HG03175 (cell line): Measurements from ENCODE around the gene CCDC191.
A peak's percentile ranks its signal among the peaks of the same experiment; 100 is the strongest.

Source experiments
- ATAC-seq: cut with Tn5 transposase; IDR thresholded peaks from one replicate; pipeline ENCODE4 v1.9.1; 2021; ENCODE audit warnings: mild to moderate bottlenecking, moderate library complexity; ENCODE audit not compliant: unreplicated experiment

CCDC191 gene

DNA sequence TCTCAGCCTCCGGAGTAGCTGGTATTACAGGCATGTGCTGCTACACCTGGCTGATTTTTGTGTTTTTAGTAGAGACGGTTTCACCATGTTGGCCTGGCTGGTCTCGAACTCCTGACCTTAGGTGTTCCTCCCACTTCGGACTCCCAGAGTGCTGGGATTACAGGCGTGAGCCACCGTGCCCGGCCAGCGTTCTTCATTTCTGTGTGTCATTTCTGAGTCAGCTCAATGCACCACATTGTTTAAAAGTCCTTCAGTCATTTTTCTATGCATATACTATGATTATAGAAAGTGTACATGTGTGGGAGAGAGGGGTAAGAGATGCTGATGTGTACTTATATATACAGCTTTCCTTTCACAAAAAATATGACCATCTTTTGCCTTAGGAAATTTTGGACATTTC lies 2.3 kb upstream of the CCDC191 start:
- no peak for ATAC-seq

DNA sequence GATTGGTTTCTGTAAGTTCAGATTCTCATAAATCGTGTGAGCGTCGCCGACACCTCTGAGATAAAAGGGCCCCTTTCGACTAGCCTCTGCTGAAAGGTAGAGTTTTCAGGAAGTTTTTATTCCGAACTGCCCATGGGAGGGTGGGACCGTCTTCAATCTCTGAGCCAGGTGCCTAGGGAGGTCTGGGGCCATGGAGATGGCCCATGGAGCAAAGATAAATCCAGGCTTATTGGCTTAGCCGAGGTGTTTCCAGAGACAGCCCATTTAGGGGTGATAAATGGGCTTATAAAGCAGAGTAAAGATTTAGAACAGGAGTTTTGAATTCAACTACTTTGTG lies 653 bp upstream of the CCDC191 start:
- ATAC-seq, result peak; percentile 9

DNA sequence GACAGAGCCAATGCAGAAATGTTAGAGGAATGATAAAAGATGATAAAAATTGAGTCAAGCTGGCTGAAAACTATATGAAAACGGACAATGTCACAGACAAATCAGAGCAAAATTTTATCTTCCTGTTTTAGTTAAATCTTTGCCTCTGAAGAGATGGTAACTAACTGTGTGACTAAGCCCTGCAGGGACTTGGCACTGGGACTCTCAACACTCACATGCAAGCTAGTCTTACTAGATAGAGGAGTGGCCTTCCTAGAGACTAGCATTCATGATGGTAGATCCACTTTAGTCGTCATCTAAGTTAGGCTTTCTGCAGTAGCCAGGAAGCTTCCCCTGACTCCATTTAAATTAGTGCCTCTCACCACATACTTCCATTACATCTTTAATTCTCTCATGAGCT lies 4.1 kb downstream of the CCDC191 start:
- no peak for ATAC-seq

- ATAC-seq, result no peak
Observed at GRCh38 chr3:114043205-114043604, 13.1 kb downstream of the CCDC191 start.

DNA sequence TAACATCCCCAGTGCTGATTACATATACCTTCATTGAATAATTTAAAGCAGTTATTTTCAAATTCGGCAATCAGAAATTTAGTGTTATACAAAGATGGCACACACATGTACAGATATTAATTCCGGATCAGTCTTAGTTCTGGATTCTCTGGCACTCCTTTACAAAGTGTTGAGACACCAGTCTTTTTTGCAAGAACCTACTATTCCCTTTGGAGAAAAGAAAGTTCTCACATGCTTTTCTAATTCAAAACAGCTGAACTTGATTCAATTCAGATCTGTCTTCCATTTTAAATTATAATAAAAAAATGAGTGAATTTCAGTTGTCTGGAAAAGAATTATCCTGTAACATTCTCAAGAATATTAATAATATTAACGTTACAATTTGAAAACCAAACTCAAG lies 20.4 kb downstream of the CCDC191 start:
- ATAC-seq, result no peak

DNA sequence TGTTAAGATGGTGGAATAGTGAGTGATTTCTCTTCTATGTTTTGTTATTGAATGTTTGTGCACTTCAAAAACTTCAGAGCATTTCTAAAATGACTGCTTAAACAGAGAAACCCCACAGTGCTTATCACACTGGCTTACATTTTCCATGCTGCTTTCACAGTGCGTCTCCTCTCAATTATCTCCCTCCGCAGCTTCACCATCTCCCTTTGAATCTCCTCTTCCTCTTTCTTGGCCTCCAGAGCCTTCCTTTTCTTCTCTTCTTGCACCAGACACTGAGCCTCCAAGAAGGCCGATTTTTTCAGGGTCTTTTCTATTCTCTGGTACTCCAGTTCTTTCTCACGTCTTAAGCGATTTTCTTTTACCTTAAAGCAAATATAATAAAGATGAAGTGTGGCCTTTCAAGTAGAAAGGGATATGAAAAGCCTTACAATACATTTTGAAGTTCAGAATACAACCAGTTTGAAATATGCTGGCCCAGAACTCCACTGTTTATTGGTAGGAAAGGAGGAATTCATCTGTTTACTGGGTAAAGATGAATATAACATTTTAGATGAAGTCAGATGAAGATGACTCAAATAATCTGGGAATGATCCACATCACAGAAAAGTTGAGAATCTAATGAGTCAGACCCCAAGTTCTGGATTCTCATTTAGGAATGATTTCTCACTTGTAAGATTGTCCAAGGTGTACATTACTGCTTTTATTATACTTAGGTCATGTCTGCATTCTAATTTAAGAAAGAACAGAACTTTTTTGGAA lies 21.4 kb downstream of the CCDC191 start:
- ATAC-seq, result no peak

GRCh38 chr3:114034211-114034610 lies 22.1 kb downstream of the CCDC191 start:
- no peak for ATAC-seq

GRCh38 chr3:114033721-114034120 lies 22.6 kb downstream of the CCDC191 start:
- ATAC-seq, result no peak

DNA sequence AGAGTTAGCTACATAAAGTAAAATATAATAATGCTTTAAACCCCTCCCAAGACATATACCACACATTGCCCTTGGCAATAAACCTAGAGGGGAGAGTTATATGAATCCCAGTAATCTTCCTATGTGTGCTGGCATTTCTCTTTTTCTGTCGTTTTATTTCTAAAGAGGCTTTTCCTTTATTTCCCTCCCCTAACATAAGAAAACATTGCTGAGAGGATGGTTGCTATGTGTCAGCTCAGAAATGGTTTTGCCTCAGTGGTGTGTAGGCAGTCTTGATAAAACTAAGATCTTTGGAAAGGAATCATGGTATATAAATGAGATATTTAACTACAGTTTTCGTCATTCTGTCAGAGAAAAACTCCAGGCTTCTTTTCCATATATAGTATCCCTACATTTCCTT lies 30.0 kb downstream of the CCDC191 start:
- ATAC-seq, result no peak

DNA sequence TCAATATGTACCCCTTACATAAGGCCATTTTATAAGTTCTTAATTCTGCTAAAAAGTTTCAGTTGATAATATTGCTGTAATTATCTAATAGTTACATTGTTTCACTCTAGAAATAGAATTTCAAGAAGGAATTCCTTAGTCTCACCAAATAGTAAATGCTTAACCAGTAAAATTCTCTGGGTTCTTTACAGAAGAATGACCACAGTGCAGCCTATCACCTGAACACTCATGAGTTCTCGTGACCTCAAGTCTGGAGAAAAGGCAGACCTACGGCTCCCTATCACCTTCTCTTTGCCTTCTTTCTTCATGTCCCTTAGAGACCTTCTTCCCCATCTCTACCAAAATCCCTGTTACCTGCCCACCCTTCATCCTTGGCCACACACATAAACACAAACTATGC lies 30.9 kb downstream of the CCDC191 start:
- no peak for ATAC-seq

DNA sequence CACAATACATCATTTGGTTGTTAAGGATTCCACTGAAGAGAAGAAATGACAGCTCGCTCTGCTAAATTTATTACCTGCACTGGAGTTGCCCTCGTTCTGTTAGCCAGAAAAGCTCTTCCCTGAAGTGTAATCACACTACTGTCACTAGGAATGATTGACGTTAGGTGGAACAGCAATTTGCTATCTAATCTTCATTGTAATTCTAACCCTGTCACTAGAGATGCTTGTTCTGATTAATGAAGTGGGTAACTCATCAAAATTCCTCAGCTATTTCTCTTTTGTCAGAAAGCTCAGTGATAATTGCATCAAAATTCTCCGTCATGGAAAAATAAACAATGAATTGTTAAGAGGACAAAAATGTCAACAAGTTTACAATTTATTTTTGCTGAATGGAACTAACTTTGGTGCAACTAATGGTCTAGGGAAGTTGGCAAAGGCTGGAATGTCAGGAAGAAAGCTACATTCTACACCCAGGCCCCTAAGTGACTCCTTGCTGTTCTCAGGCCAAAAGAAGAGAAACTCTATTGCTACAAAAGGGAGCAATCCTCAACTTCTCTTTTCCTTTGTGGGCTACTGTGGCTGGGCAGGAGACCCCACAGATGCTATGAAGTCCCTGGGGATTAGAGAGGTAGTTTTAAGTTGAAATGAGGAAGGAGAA lies 34.1 kb downstream of the CCDC191 start:
- no peak for ATAC-seq

DNA sequence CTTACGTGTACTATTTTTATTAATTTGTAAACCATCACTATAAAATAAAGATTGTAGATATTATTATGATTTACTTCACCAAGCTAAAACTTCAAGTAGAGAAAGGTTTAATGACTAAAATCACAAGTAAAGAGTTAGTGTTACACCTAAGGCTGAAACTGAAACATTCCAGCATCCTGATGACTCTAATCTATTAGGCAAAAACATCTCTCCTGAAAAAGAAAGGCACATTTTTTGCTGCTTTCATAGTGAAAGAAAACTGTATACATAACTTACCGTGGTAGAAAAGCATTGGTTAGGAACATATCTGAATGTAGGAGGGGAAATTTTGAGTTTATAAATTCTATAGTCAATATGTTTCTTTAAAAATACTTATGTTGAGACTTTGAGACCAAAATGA lies 35.4 kb downstream of the CCDC191 start:
- ATAC-seq, result no peak

- ATAC-seq, result no peak
Observed at GRCh38 chr3:114019486-114019885, 36.8 kb downstream of the CCDC191 start.

DNA sequence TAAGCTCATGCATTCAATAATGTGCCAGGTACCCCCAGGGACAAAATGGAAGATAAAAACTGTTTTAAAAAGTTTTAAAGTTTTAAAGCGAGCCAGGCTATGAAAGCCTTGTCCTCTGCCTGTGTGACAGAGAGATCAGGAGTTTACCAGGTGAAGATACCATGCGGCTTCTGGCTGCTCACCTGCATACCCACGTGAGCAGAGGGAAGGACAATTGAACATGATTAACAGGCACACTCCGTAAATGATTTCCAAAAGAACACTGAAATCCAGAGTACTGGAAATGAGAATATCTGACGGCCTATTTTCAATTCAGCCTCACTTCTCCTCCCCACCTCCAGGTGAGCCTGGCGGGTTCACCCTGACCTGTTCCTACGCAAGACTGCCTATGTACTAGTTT lies 42.1 kb downstream of the CCDC191 start:
- ATAC-seq, result no peak

- peak; percentile 87 for ATAC-seq
Observed at GRCh38 chr3:114011059-114011797, 45.1 kb downstream of the CCDC191 start.

DNA sequence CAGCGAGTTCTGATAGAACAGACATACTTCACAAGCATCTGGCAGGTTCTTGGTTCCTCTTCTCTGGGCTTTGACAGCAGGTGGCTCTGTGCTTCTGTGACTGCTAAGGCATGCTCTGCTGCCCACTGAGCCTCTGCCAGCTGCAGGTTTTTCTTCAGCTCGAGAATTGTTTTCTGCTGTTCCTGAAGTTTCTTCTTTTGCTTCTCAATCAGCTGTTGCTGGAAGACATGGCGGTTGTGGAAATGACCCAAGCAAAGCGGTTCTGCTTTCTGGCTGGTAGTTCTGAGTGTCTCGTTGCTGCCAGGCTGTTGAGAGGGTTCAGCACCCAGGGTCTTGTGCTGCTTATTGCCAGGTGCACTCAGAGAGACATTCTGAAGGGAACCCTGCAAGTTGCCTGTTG lies 50.8 kb downstream of the CCDC191 start:
- ATAC-seq, result peak; percentile 99

DNA sequence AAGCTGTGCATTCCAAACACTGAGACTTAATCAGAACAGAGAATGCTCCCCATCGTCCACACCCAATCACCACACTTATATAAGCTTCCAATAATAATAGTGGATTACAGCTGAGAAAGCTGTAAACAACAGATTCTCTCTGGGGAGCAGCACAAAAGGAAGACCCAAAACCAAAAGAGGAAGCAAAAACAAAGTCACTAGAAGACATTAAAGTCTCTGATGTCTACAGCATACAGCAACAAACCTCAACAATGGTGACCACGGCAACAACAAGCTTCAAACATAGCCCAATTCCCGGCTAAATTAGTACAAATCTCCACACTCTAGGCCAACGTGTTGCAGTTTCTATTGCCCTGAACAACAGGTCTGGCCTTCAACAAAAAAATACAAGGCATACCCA lies 70.8 kb downstream of the CCDC191 start:
- ATAC-seq, result peak; percentile 91

GRCh38 chr3:113983544-113983943 lies 72.8 kb downstream of the CCDC191 start:
- ATAC-seq, result no peak

GRCh38 chr3:113981803-113982202 lies 74.5 kb downstream of the CCDC191 start:
- ATAC-seq, result no peak

- ATAC-seq, result no peak
Observed at GRCh38 chr3:113979916-113980315, 76.4 kb downstream of the CCDC191 start.

- no peak for ATAC-seq
Observed at GRCh38 chr3:113977822-113978221, 78.5 kb downstream of the CCDC191 start.

DNA sequence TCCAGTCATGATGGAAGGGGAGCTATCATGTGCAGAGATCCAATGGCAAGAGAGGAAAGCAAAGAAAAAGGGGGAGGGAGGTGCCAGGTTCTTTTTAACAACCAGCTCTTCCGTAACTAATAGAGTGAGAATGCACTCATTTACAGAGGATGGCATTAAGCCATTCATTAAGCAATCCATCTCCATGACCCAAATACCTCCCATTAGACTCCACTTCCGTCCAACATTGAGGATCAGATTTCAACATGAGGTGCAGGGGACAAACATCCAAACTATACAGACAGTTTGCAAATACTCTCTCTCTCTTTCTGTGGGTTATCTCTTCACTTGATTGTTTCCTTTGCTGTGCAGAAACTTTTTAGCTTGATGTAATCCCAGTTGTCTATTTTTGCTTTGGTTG lies 87.3 kb downstream of the CCDC191 start:
- no peak for ATAC-seq
